ENCODE measurements around the gene MEF2B.

MEF2B gene

GRCh38 chr19:19096641-19097627 is 73.1 kb downstream of the MEF2B start:
- no peak for DNase-seq

- DNase-seq = no peak
Measured at GRCh38 chr19:19095691-19096090, 74.4 kb downstream of the MEF2B start.

Data from central memory CD4-positive, alpha-beta T cell (primary cell).